ENCODE results near the gene PGBD4. TPM values are rescaled to one million over a fixed set of nuclear protein-coding genes. Genes with fewer than 3 reads are reported as not detected.

The PGBD4 gene
- total RNA-seq, 1 experiment from 2014 or later, result 2.3 TPM

DNA sequence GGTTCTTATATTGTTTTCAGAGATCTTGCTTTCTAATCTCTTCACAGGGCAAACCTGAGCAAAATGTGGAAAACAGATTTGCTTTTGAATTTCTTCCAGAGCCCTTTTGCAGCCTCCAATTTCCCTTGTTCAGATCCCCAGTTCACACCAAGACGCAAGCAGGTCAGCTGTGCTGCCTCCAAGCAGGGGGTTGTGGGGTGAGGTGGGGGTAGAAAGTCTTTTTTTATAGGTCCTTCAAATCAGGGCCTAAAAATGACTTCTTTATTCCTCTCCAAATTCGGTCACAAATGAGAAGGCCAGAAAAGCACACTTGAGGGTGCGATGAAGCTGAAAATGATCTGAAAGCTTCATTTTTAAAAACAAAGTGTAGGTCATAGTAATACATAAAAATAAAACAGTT lies 36.6 kb upstream of the PGBD4 start:
- intact Hi-C loops (cut with micrococcal nuclease; ENCODE audit: unreplicated experiment), result loop anchor here (10.0 kb wide), 1 partner anchor 510 kb away; no protein-coding TSS in a partner anchor

DNA sequence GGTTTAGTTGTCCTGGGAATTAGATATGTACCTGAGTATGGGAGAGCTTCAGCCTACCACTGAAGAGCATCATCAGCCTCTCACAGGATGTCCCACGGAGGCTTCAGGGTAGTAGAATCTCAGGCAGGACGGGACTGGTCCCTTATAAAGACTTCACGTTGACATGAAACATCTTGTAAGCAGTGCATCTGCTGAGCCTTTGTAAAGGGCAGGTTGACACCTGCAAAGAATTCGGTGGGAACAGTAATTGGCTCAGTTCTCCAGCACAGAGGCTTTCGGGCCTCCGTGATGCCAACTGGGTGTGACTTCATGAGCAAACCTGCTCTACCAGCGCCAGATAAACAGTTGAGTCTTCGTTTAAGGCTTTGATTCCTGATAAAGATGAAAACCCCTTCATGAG lies 35.9 kb upstream of the PGBD4 start:
- Histone ChIP-seq H3K4me3 (ENCODE audit: low read depth in 2 of 2, low read length in 2 of 2) (no peak overlapping the region), H3K36me3 (ENCODE audit: control insufficient read depth, insufficient read depth, low read length) (no peaks in the 10 kb centered on the region), H3K4me1 (ENCODE audit: control insufficient read depth, insufficient read depth, low read length) (no peaks in the 10 kb centered on the region), H3K27me3 (ENCODE audit: control insufficient read depth, insufficient read depth, low read length) (no peaks in the 10 kb centered on the region), H3K9me3 (ENCODE audit: control insufficient read depth, insufficient read depth, low read depth, low read length) (no peaks in the 10 kb centered on the region), H3K27ac (ENCODE audit: low read length) (no peak overlapping the region)
- BruUV-seq (replicated peaks), result no TSS peak
- ChIA-PET CTCF (no interaction called here), POLR2A (no interaction called here)
- intact Hi-C loops (cut with micrococcal nuclease; ENCODE audit: unreplicated experiment) (loop anchor here (10.0 kb wide), 1 partner anchor 509 kb away; no protein-coding TSS in a partner anchor), in situ Hi-C loops (cut with HindIII; ENCODE audit: low pct_unique_long_range_greater_than_20kb, low sequenced_read_pairs) (no loop called here)
- DNase-seq (ENCODE audit: low read depth, low spot score) (no peak), ATAC-seq (no peak)
- TF ChIP-seq, protein P1, sequence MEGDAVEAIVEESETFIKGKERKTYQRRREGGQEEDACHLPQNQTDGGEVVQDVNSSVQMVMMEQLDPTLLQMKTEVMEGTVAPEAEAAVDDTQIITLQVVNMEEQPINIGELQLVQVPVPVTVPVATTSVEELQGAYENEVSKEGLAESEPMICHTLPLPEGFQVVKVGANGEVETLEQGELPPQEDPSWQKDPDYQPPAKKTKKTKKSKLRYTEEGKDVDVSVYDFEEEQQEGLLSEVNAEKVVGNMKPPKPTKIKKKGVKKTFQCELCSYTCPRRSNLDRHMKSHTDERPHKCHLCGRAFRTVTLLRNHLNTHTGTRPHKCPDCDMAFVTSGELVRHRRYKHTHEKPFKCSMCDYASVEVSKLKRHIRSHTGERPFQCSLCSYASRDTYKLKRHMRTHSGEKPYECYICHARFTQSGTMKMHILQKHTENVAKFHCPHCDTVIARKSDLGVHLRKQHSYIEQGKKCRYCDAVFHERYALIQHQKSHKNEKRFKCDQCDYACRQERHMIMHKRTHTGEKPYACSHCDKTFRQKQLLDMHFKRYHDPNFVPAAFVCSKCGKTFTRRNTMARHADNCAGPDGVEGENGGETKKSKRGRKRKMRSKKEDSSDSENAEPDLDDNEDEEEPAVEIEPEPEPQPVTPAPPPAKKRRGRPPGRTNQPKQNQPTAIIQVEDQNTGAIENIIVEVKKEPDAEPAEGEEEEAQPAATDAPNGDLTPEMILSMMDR (IDR thresholded peaks at IDR 0.05), result no peak
- TF ChIP-seq, protein P2, sequence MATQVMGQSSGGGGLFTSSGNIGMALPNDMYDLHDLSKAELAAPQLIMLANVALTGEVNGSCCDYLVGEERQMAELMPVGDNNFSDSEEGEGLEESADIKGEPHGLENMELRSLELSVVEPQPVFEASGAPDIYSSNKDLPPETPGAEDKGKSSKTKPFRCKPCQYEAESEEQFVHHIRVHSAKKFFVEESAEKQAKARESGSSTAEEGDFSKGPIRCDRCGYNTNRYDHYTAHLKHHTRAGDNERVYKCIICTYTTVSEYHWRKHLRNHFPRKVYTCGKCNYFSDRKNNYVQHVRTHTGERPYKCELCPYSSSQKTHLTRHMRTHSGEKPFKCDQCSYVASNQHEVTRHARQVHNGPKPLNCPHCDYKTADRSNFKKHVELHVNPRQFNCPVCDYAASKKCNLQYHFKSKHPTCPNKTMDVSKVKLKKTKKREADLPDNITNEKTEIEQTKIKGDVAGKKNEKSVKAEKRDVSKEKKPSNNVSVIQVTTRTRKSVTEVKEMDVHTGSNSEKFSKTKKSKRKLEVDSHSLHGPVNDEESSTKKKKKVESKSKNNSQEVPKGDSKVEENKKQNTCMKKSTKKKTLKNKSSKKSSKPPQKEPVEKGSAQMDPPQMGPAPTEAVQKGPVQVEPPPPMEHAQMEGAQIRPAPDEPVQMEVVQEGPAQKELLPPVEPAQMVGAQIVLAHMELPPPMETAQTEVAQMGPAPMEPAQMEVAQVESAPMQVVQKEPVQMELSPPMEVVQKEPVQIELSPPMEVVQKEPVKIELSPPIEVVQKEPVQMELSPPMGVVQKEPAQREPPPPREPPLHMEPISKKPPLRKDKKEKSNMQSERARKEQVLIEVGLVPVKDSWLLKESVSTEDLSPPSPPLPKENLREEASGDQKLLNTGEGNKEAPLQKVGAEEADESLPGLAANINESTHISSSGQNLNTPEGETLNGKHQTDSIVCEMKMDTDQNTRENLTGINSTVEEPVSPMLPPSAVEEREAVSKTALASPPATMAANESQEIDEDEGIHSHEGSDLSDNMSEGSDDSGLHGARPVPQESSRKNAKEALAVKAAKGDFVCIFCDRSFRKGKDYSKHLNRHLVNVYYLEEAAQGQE (IDR thresholded peaks at IDR 0.05; ENCODE audit: insufficient read depth in 1 of 2, low read depth in 2 of 2, low read length in 1 of 2), result no peak
- TF ChIP-seq POLR2AphosphoS5 (IDR thresholded peaks at IDR 0.05; ENCODE audit: low read depth, low read length) (no peak), SIN3A (IDR thresholded peaks at IDR 0.05; ENCODE audit: borderline replicate concordance, insufficient read depth, low read depth, low read length) (no peak), TCF7L2 (IDR thresholded peaks at IDR 0.05; ENCODE audit: low read depth, low read length) (no peak)

More for the DNA sequence above, 36.6 kb upstream of the PGBD4 start:
- H3K27ac ChIP-seq (ENCODE audit: low read length), result no peak overlapping the region
- H3K9me3 ChIP-seq (ENCODE audit: control insufficient read depth, insufficient read depth, low read depth, low read length), result no peaks in the 10 kb centered on the region
- ATAC-seq (no peak), DNase-seq (ENCODE audit: low read depth, low spot score) (no peak)
- TF ChIP-seq, protein P1 (IDR thresholded peaks at IDR 0.05), result no peak
- TF ChIP-seq, protein P2 (IDR thresholded peaks at IDR 0.05; ENCODE audit: insufficient read depth in 1 of 2, low read depth in 2 of 2, low read length in 1 of 2), result no peak
- TF ChIP-seq TCF7L2 (IDR thresholded peaks at IDR 0.05; ENCODE audit: low read depth, low read length) (no peak), SIN3A (IDR thresholded peaks at IDR 0.05; ENCODE audit: borderline replicate concordance, insufficient read depth, low read depth, low read length) (no peak), POLR2AphosphoS5 (IDR thresholded peaks at IDR 0.05; ENCODE audit: low read depth, low read length) (no peak)
- no peak overlapping the region for H3K4me3 ChIP-seq (ENCODE audit: low read depth in 2 of 2, low read length in 2 of 2)
- in situ Hi-C loops (cut with HindIII; ENCODE audit: low pct_unique_long_range_greater_than_20kb, low sequenced_read_pairs), result no loop called here
- H3K4me1 ChIP-seq (ENCODE audit: control insufficient read depth, insufficient read depth, low read length), result no peaks in the 10 kb centered on the region
- no peaks in the 10 kb centered on the region for H3K27me3 ChIP-seq (ENCODE audit: control insufficient read depth, insufficient read depth, low read length)
- POLR2A ChIA-PET, result no interaction called here
- CTCF ChIA-PET, result no interaction called here
- no peaks in the 10 kb centered on the region for H3K36me3 ChIP-seq (ENCODE audit: control insufficient read depth, insufficient read depth, low read length)
- no TSS peak for BruUV-seq (replicated peaks)

Measured in Panc1 (cell line).